Activated CD4-positive, CD25-positive, alpha-beta regulatory T cell treated with anti-CD3 and anti-CD28 coated beads, Interleukin-2, amount 50 U/mL, for 24 hours (primary cell): ENCODE measurements around the gene MSI1.

Experiments used
- ATAC-seq, 2 donors: fragments of 150-1000 bp; cut with Tn5 transposase; one replicate each; pipeline ENCODE4 v1.10.0; 2021; ENCODE audit warnings: mild to moderate bottlenecking in 1 of 2, moderate library complexity in 1 of 2

The MSI1 gene

DNA sequence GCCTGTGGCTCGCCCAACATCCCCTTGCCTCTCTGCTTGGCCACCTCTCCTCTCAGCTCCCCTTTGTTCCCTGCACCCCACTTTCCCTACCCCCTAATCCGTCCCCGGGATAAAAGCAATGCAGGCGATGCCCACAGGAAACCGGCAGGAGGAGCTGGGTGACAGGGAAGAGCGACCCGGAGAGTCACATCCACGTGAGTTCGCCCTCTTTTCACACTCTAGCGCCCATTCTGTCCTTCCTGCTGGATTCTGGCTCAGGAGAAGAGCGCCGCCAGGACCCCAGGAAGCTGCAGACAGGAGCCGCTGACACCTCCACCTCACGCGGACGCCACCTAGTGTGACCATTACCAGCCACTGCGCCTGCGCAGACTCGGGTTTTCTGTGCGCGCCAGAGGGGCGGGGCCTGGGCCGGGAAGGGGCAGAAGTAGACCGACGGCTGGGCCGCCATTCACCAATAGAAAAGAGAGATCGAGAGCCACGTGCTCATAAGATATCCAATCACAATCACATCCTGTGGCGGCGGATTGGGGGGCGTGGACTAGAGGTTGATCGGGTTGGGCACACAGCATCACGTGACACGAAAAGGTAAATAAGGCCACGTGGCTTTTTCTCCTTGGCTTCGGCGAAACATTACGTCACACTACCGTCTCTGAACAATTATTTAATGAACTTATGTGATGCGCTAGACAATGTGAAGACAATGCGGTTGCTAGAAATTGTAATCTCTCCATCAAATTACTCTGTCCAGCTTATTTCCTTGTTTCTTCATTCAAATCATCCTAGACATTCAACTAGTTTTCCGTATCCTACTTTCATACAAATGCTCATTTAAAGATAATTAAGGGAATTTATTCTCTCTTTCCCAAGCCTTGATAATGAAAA is 51.5 kb downstream of the MSI1 start:
- ATAC-seq, result peak; percentile 100

DNA sequence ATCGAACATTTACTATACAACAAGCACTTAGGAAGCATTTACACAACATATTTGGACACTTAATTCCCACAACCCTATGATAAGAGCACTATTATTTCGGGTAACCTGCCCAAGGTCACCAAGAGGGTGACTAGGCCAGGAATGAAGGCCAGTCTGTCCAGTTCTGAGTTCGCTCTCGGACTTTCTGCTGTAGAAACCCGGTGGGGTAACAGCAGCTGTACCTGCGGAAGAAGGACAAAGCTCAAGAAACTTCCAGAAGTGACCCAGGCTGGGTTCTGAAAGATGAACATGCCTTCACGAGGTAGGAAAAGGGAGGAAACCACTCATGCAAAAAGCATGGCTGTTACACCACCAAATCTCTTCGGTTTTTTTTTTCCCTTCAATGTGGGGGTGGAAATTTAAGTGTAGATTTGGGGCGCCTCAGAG is 52.2 kb downstream of the MSI1 start:
- no peak for ATAC-seq

DNA sequence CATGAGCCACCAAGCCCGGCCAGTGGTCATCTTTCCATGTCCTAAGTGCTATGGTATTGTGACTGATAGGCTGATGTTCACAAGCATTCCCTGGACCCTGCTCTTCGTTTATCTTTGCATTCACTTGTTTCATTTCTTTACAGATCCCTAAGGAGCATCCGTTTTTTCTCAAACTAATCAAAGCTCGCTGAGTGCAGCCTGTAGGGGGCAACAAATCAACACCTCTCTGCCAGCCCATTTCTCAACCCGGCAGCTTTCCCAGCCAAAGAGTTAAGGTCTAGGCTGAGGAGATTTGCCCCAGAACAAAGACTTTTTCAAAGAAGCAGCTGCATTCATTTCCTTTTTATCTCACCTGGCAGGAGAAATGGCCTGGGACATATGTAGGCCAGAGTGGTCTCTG is 54.7 kb downstream of the MSI1 start:
- ATAC-seq, result no peak

DNA sequence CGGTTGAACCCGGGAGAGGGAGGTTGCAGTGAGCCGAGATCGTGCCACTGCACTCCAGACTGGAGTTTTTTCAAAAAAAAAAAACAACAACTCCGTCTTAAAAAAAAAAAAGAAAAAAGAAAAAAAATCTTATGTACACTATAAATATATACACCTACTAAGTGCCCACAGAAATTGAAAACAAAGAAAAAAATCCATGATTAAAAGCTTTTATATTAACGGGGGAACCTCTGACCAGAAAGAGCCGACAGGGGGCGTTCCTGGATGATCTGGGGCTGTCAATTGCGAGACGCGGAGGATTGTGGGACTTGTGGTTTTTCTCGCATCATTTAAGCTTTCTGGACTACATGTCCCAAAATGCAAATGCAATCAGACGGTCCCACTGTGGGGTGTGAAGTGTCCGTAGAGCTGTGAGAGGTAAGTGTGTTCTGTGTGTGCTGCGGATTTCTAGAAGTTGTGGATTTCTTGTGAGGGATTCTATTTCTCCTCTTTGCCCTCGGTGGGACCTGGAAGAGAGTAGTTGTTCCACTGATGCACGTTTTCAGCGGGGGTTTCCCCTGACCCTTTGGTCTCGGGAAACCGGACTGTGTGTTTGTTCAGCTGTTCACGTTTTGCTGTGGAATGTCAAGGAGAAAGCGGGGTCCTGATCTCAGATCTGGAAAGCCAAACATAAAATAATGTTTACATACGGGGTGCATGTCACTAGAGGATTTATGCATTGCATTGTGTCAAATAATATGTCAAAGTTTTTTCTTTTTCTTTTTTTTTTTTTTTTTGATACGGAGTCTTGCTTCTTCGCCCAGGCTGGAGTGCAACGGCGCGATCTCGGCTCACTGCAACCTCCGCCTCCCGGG is 66.8 kb downstream of the MSI1 start, which contains the start of gene SIRT4:
TSS of gene SIRT4 (plus strand) at position 360 of the 854 bp plus-strand sequence. CDS start 1,241 bp downstream, outside the sequence.
- ATAC-seq, result peak; percentile 100

DNA sequence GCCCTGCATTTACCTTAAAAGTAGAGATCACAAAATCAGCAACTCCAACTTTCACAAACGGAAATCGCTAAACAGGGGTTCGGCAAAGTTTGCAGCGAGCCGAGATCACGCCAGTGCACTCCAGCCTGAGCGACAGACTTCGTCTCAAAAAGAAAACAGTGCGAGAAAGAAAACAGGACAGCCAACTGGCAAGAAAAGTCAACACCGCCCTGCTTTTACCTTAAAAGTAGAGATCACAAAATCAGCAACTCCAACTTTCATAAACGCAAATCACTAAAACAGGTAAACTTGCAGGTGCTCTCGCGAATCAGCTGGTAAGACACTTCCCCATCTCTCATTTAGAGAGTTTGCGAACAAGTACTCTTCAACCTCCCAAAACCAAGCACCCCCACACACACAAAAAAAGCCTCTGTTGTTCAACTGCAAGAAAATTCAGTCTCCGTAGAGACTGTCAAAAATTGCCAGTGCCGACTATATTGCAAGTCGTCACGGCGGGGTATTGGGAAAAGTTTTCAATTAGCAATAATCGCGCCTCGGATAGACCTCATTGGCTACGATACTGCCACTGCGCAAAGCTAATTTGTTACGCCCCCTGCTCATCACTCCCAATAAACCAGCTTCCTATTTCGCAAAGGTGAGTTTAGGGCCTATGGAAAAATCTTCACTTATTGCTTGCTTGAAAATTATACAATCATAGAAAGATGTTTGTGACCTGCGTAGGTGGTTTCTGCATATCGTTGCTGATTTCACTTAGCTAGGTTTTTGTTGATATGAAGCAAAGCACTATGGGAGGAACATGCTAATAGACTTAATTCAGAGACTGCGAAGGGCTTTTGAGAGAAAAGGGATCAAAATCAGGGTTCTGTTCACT is 76.1 kb downstream of the MSI1 start, which contains the start of gene RNU4-1:
TSS of gene RNU4-1 (minus strand) at position 577 of the 871 bp plus-strand sequence.
- peak; percentile 56 to 58 for ATAC-seq

DNA sequence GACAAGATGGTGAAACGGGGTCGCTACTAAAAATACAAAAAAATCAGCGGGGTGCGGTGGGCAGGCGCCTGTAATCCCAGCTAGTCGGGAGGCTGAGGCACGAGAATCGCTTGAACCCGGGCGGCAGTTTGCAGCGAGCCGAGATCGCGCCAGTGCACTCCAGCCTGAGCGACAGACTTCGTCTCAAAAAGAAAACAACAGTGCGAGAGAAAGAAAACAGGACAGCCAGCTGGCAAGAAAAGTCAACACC is 76.6 kb downstream of the MSI1 start:
- ATAC-seq, result peak; percentile 3
